Heart right ventricle (tissue), 16 donors: ENCODE measurements around the gene FLACC1. TPM values are rescaled to one million over a fixed set of nuclear protein-coding genes. Genes with fewer than 3 reads are reported as not detected.

Experiments used
- ATAC-seq, 8 donors: fragments of 200-7000 bp; cut with Tn5 transposase; one replicate each; pipeline ENCODE4 v1.9.1; 2020; ENCODE audit warnings: mild to moderate bottlenecking in 8 of 8, moderate library complexity in 8 of 8, moderate number of reproducible peaks in 1 of 8
- DNase-seq, 2 donors: peaks; one replicate each; pipeline ENCODE4 v3.0.0-alpha.2; 2020
- H3K27ac ChIP-seq, 10 donors: fragments of 200-600 bp; sonication (generic) in 2 of 10; one replicate each; pipeline versions ENCODE4 v1.5.0 to v1.8.0; 2020 to 2022; ENCODE audit warnings: mild to moderate bottlenecking in 3 of 10
- H3K27me3 ChIP-seq, 7 donors: fragments of 200-600 bp; one replicate each; pipeline ENCODE4 v1.8.0; 2021 to 2022; ENCODE audit warnings: mild to moderate bottlenecking in 2 of 7
- H3K36me3 ChIP-seq, 9 donors: fragments of 200-600 bp; sonication (generic) in 1 of 9; one replicate each; pipeline versions ENCODE4 v1.5.0 to v1.8.0; 2020 to 2022; ENCODE audit warnings: mild to moderate bottlenecking in 2 of 9
- H3K4me1 ChIP-seq, 9 donors: fragments of 200-600 bp; sonication (generic) in 1 of 9; one replicate each; pipeline versions ENCODE4 v1.5.0 to v1.8.0; 2020 to 2022; ENCODE audit warnings: mild to moderate bottlenecking in 4 of 9
- H3K4me3 ChIP-seq, 10 donors: fragments of 200-600 bp; sonication (generic) in 2 of 10; one replicate each; pipeline versions ENCODE4 v1.5.0 to v1.8.0; 2020 to 2022; ENCODE audit warnings: mild to moderate bottlenecking in 7 of 10, moderate library complexity in 2 of 10
- H3K9me3 ChIP-seq, 11 donors: fragments of 200-600 bp in 10 of 11; sonication (generic) in 2 of 11; one replicate each; pipeline versions ENCODE4 v1.5.0 to v1.8.0; 2013 to 2022; ENCODE audit warnings: mild to moderate bottlenecking in 2 of 11, control low read depth in 1 of 11, moderate library complexity in 1 of 11
- WGBS, 2 donors: extraction: QIAGEN DNeasy Blood & Tissue Kit; methylation state at CpG; one replicate each; pipeline ENCODE4 v1.1.7; 2013; ENCODE audit warnings: inconsistent platforms in 1 of 2; 5-methylcytosine and 5-hydroxymethylcytosine counted together
- intact Hi-C, 10 donors: fragments of 100-400 bp; cut with DNase I; formaldehyde crosslinking; loops; one replicate each; pipeline versions ENCODE4 v1.11.1 to v1.14.2; 2022
- polyA plus RNA-seq, 2 donors: library from polyadenylated mRNA; stranded (reverse); fragments of 200-250 nt; gene quantifications; one replicate each; pipeline ENCODE4 v1.2.3, GENCODE V29; 2013
- total RNA-seq, 10 donors: library from RNA; stranded (reverse); fragmentation: NEBNext Ultra II Directional in 3 of 10; extraction: Animal tissue kit (Norgen Biotek cat#: 25700) in 3 of 10; gene quantifications; one replicate each; pipeline versions ENCODE4 v1.2.1 to v1.2.4, GENCODE V29; 2021 to 2023
- TF ChIP-seq, protein P1 (sequence below), 9 donors: fragments of 200-600 bp; sonication (generic) in 2 of 9; IDR thresholded peaks; one replicate each; pipeline versions ENCODE4 v1.5.0 to v1.8.0; 2021 to 2022; ENCODE audit warnings: antibody characterized with exemption in 9 of 9, mild to moderate bottlenecking in 5 of 9, moderate library complexity in 1 of 9
- donor health status: Arrhythmogenic right ventricular cardiomyopathy.
- donor health status: ischemic (EF 13 %, LVEDD 7.1; RV severe dilation, severe dysfunction).
- donor health status: healthy with polysubstance abuse.
- donor health status: DM: no; HTN: yes; CAD: no.
- donor health status: DM: no; HTN: no; CAD: no.
- donor health status: ischemic (EF 25% LVEDD 6.9; RV normal size, moderate dysfunction).
- donor health status: ischemic (EF 25% LVEDD 5.7; RV mildly dilated, moderate dysfunction).
- donor health status: healthy.
- donor health status: DM: yes; HTN: yes; CAD: no.
- donor health status: Ischemic cardiomyopathy.
- donor health status: ischemic (EF 35%, LVEDD 5.7; RV mildly dilated, moderate dysfunction).
- donor health status: nonischemic (EF 11% LVEDD 7.7; RV severe dilation, severe dysfunction).
- donor health status: DM: yes; HTN: yes; CAD: no.
- donor health status: PGD.
- donor health status: ischemic (EF 29% LVEDD 5.4; RV normal size, mild dysfunction).
- donor health status: nonischemic (EF 23%, LVEDD 6.1; RV moderate dilation, normal function).

FLACC1 gene
- total and polyA plus RNA-seq, 12 donors, result 0.88 to 15.9 (median 7.3) TPM

GRCh38 chr2:201273330-201273983 is 83.7 kb downstream of the FLACC1 start:
- Histone ChIP-seq H3K9me3 (no peaks in the 10 kb centered on the region), H3K27ac (no peak overlapping the region), H3K4me1 (peaks cover 0 to 6% (median 0%) of the 10 kb centered on the region in 9 donors), H3K36me3 (peaks cover 0 to 100% (median 5%) of the 10 kb centered on the region in 9 donors), H3K27me3 (no peaks in the 10 kb centered on the region), H3K4me3 (no peak overlapping the region)
- TF ChIP-seq, protein P1, sequence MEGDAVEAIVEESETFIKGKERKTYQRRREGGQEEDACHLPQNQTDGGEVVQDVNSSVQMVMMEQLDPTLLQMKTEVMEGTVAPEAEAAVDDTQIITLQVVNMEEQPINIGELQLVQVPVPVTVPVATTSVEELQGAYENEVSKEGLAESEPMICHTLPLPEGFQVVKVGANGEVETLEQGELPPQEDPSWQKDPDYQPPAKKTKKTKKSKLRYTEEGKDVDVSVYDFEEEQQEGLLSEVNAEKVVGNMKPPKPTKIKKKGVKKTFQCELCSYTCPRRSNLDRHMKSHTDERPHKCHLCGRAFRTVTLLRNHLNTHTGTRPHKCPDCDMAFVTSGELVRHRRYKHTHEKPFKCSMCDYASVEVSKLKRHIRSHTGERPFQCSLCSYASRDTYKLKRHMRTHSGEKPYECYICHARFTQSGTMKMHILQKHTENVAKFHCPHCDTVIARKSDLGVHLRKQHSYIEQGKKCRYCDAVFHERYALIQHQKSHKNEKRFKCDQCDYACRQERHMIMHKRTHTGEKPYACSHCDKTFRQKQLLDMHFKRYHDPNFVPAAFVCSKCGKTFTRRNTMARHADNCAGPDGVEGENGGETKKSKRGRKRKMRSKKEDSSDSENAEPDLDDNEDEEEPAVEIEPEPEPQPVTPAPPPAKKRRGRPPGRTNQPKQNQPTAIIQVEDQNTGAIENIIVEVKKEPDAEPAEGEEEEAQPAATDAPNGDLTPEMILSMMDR (IDR thresholded peaks at IDR 0.05), result no peak
- 87 to 89% methylated on average over 9 of the region's 9 CpGs for WGBS, 2 donors
- intact Hi-C loops, result no loop called here
- no peak for DNase-seq
- no peak for ATAC-seq

DNA sequence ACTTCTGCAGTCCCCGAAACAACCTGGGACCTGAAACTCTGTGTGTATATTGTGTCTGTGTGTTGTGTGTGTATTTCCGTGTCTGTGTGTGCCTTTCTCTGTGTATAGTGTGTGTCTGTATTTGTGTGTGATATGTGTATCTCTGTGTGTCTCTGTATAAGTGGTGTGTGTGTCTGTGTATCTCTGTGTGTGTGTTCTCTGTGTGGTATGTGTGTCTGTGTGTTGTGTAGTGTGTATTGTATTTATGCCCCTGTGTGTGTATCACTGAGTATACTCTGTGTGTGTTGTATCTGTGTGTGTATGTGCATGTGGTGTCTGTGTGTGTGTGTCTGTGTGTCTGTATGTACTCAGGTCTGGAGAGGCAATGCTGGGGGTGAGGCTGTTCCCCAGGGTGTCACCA is 85.2 kb downstream of the FLACC1 start:
- 96% methylated on average over 2 of the region's 2 CpGs for WGBS, 2 donors
- Histone ChIP-seq H3K4me1 (peaks cover 0 to 6% (median 0%) of the 10 kb centered on the region in 9 donors), H3K36me3 (peaks cover 0 to 100% (median 5%) of the 10 kb centered on the region in 9 donors), H3K27me3 (no peaks in the 10 kb centered on the region), H3K27ac (no peak overlapping the region), H3K9me3 (no peaks in the 10 kb centered on the region), H3K4me3 (no peak overlapping the region)
- no peak for DNase-seq
- intact Hi-C loops, result no loop called here
- no peak for ATAC-seq
- TF ChIP-seq, protein P1 (IDR thresholded peaks at IDR 0.05), result no peak

- no peaks in the 10 kb centered on the region for H3K27me3 ChIP-seq
- ATAC-seq (no peak), DNase-seq (no peak)
- H3K4me3 ChIP-seq, result no peak overlapping the region
- H3K36me3 ChIP-seq, result peaks cover 0 to 92% (median 5%) of the 10 kb centered on the region in 9 donors
- peaks cover 0 to 8% (median 0%) of the 10 kb centered on the region in 9 donors for H3K4me1 ChIP-seq
- H3K27ac ChIP-seq, result no peak overlapping the region
- TF ChIP-seq, protein P1 (IDR thresholded peaks at IDR 0.05), result no peak
- intact Hi-C loops, result no loop called here
- no peaks in the 10 kb centered on the region for H3K9me3 ChIP-seq
- 90% methylated on average over 9 of the region's 9 CpGs for WGBS, 2 donors
These were observed 86.7 kb downstream of the FLACC1 start for GRCh38 chr2:201270293-201271001.

- Histone ChIP-seq H3K9me3 (no peaks in the 10 kb centered on the region), H3K4me1 (peaks cover 0 to 14% (median 2%) of the 10 kb centered on the region in 9 donors), H3K4me3 (no peak overlapping the region), H3K36me3 (peaks cover 0 to 85% (median 5%) of the 10 kb centered on the region in 9 donors), H3K27ac (no peak overlapping the region), H3K27me3 (no peaks in the 10 kb centered on the region)
- ATAC-seq (no peak), DNase-seq (no peak)
- WGBS, 2 donors, result 93 to 99% methylated on average over 2 of the region's 2 CpGs
- TF ChIP-seq, protein P1 (IDR thresholded peaks at IDR 0.05), result no peak
- intact Hi-C loops, result no loop called here
These were observed 87.4 kb downstream of the FLACC1 start for GRCh38 chr2:201269764-201270163.
